ENCODE results near the gene RASAL1.

The RASAL1 gene

DNA sequence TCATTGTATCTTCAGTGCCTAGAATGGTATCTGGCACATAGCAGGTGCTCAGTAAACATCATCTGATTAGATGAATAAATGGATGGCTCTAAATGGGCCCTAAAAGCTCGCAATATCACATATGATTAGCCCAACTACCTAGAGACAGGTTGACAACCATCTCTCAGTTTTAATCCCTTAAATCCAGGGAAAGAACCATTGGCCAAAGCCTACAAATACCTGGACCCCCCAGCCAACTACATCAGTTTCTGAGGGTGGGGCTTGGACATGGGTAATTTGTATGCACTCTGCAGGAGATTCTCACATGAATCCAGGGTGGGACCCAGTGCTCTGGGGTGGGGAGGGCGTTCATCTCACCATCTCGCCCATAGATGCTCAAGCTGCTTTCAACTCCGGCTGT, 83.8 kb downstream of the RASAL1 start:
- H3K27me3 Mint-ChIP-seq (ENCODE audit: low read depth), result peaks cover 79% of the 10 kb centered on the region
- H3K4me3 Mint-ChIP-seq, result no peak overlapping the region
- H3K9me3 Mint-ChIP-seq, result peaks cover 3% of the 10 kb centered on the region
- no peaks in the 10 kb centered on the region for H3K4me1 Mint-ChIP-seq
- TF ChIP-seq, protein P1, sequence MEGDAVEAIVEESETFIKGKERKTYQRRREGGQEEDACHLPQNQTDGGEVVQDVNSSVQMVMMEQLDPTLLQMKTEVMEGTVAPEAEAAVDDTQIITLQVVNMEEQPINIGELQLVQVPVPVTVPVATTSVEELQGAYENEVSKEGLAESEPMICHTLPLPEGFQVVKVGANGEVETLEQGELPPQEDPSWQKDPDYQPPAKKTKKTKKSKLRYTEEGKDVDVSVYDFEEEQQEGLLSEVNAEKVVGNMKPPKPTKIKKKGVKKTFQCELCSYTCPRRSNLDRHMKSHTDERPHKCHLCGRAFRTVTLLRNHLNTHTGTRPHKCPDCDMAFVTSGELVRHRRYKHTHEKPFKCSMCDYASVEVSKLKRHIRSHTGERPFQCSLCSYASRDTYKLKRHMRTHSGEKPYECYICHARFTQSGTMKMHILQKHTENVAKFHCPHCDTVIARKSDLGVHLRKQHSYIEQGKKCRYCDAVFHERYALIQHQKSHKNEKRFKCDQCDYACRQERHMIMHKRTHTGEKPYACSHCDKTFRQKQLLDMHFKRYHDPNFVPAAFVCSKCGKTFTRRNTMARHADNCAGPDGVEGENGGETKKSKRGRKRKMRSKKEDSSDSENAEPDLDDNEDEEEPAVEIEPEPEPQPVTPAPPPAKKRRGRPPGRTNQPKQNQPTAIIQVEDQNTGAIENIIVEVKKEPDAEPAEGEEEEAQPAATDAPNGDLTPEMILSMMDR (IDR thresholded peaks at IDR 0.05; ENCODE audit: unreplicated experiment in 3 of 3), result no peak
- H3K36me3 Mint-ChIP-seq (ENCODE audit: low read depth), result no peaks in the 10 kb centered on the region
- no peak overlapping the region for H3K27ac Mint-ChIP-seq

- TF ChIP-seq, protein P1 (IDR thresholded peaks at IDR 0.05; ENCODE audit: unreplicated experiment in 3 of 3), result no peak
- H3K27ac Mint-ChIP-seq, result no peak overlapping the region
- H3K4me1 Mint-ChIP-seq, result no peaks in the 10 kb centered on the region
- H3K4me3 Mint-ChIP-seq, result no peak overlapping the region
- peaks cover 3% of the 10 kb centered on the region for H3K9me3 Mint-ChIP-seq
- H3K36me3 Mint-ChIP-seq (ENCODE audit: low read depth), result no peaks in the 10 kb centered on the region
- H3K27me3 Mint-ChIP-seq (ENCODE audit: low read depth), result peaks cover 73% of the 10 kb centered on the region
These were observed 84.8 kb downstream of the RASAL1 start for GRCh38 chr12:113050795-113051194.

DNA sequence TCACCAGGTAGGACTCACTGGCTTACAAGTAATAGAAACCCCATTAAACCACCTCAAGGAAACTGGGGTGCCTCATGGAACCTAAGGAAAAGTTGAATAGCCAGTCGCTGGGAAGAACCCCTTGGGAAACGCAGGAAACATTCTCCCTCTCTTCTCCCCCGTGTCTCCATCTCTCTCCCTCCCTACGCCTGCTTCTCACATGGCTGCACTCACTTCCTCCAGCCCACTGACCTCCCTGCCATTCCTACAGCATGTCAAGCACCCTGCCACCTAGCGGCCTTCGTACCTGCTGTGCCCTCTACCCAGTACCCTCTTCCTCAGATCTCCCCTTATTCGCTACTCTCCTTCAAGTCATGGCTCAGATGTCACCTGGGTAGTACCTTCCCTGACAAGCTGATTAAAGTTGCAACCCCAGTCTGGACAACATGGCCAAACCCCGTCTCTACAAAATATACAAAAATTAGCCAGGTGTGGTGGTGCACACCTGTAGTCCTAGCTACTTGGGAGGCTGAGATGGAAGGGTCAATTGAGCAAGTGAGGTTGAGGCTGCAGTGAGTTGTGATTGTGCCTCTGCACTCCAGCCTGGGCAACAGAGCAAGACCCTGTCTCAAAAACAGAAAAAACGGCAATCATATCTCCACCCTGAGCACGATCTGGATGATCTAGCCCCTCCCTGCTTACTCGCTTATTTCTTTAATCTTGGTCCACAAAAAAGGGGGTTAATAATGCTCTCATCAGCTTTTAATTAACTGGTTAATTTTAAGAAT, 85.4 kb downstream of the RASAL1 start:
- Mint-ChIP-seq H3K4me3 (no peak overlapping the region), H3K36me3 (ENCODE audit: low read depth) (no peaks in the 10 kb centered on the region), H3K27ac (no peak overlapping the region), H3K9me3 (peaks cover 3% of the 10 kb centered on the region), H3K4me1 (no peaks in the 10 kb centered on the region), H3K27me3 (ENCODE audit: low read depth) (peaks cover 73% of the 10 kb centered on the region)
- TF ChIP-seq, protein P1 (IDR thresholded peaks at IDR 0.05; ENCODE audit: unreplicated experiment in 3 of 3), result peak; percentile 29 to 39 (median 38)
